Neuronal stem cell (in vitro differentiated cells): ENCODE results near the gene ATP11A.

Experiments
- DNase-seq: peaks from one replicate; pipeline ENCODE4 v3.0.0-alpha.2; 2013; ENCODE audit warnings: low spot score
- H2AFZ ChIP-seq: one replicate; pipeline ENCODE4 v1.6.1; 2013; ENCODE audit warnings: mild to moderate bottlenecking, low read length, inconsistent platforms
- H2AK5ac ChIP-seq: 2 replicates; pipeline ENCODE4 v1.6.1; 2013; ENCODE audit warnings: low read depth, mild to moderate bottlenecking, inconsistent platforms, low read length, moderate library complexity, mixed read lengths
- H2BK120ac ChIP-seq: 2 replicates; pipeline ENCODE4 v1.6.1; 2013; ENCODE audit warnings: low read depth, mild to moderate bottlenecking, inconsistent platforms, low read length, moderate library complexity, mixed read lengths
- H2BK12ac ChIP-seq: one replicate; pipeline ENCODE4 v1.6.1; 2013; ENCODE audit warnings: low read length, inconsistent platforms
- H2BK15ac ChIP-seq: 2 replicates; pipeline ENCODE4 v1.6.1; 2013; ENCODE audit warnings: mild to moderate bottlenecking, low read length, inconsistent platforms, mixed read lengths
- H2BK5ac ChIP-seq: one replicate; pipeline ENCODE4 v1.6.1; 2013; ENCODE audit warnings: inconsistent platforms, mild to moderate bottlenecking, low read length, moderate library complexity
- H3K14ac ChIP-seq: one replicate; pipeline ENCODE4 v1.6.1; 2013; ENCODE audit warnings: low read length, inconsistent platforms
- H3K18ac ChIP-seq: 2 replicates; pipeline ENCODE4 v1.6.1; 2013; ENCODE audit warnings: low read length, inconsistent platforms
- H3K23ac ChIP-seq: 2 replicates; pipeline ENCODE4 v1.6.1; 2013; ENCODE audit warnings: low read depth, mild to moderate bottlenecking, mixed read lengths, low read length, inconsistent platforms; ENCODE audit not compliant: poor library complexity
- H3K27ac ChIP-seq: replicated peaks from 3 replicates; pipeline ENCODE4 v1.5.1; 2013; ENCODE audit warnings: low read length, inconsistent platforms
- H3K27me3 ChIP-seq, 3 experiments: 2 replicates each; pipeline ENCODE4 v1.6.1; 2013; ENCODE audit warnings: low read length in 3 of 3, mild to moderate bottlenecking in 2 of 3, inconsistent platforms in 1 of 3, low read depth in 1 of 3, mixed read lengths in 1 of 3, moderate library complexity in 1 of 3; ENCODE audit not compliant: control insufficient read depth in 3 of 3, insufficient read depth in 3 of 3
- H3K36me3 ChIP-seq, 2 donors: replicated peaks in 1 of 2; 2 replicates each; pipeline ENCODE4 v1.6.1; 2013; ENCODE audit warnings: low read length in 2 of 2; ENCODE audit not compliant: control insufficient read depth in 2 of 2, insufficient read depth in 2 of 2
- H3K4ac ChIP-seq: 2 replicates; pipeline ENCODE4 v1.6.1; 2013; ENCODE audit warnings: inconsistent platforms, mild to moderate bottlenecking, low read length, moderate library complexity
- H3K4me1 ChIP-seq, 2 donors: 1 replicate in 1 of 2; 2 replicates in 1 of 2; pipeline ENCODE4 v1.6.1; 2013; ENCODE audit warnings: low read length in 2 of 2, low read depth in 1 of 2; ENCODE audit not compliant: control insufficient read depth in 2 of 2, insufficient read depth in 1 of 2
- H3K4me2 ChIP-seq: one replicate; pipeline ENCODE4 v1.6.1; 2013; ENCODE audit warnings: mild to moderate bottlenecking, low read length, inconsistent platforms; ENCODE audit not compliant: insufficient read depth, poor library complexity, severe bottlenecking
- H3K4me3 ChIP-seq, 2 donors: 2 replicates each; pipeline ENCODE4 v1.5.1; 2013; ENCODE audit warnings: low read length in 2 of 2, mild to moderate bottlenecking in 2 of 2, inconsistent platforms in 1 of 2, moderate library complexity in 1 of 2
- H3K79me1 ChIP-seq: one replicate; pipeline ENCODE4 v1.6.1; 2013; ENCODE audit warnings: low read depth, mild to moderate bottlenecking, inconsistent platforms, low read length, moderate library complexity
- H3K9ac ChIP-seq: one replicate; pipeline ENCODE4 v1.6.1; 2013; ENCODE audit warnings: mild to moderate bottlenecking, low read depth, low read length, inconsistent platforms; ENCODE audit not compliant: poor library complexity
- H3K9me3 ChIP-seq, 2 donors: replicated peaks in 1 of 2; 2 replicates each; pipeline versions ENCODE3 to v1.6.1; 2013; ENCODE audit warnings: low read length in 2 of 2, mild to moderate bottlenecking in 2 of 2, inconsistent platforms in 1 of 2, low read depth in 1 of 2, mixed read lengths in 1 of 2, moderate library complexity in 1 of 2; ENCODE audit not compliant: control insufficient read depth in 2 of 2, insufficient read depth in 1 of 2
- H4K8ac ChIP-seq: one replicate; pipeline ENCODE4 v1.6.1; 2013; ENCODE audit warnings: low read depth, mild to moderate bottlenecking, inconsistent platforms, low read length, moderate library complexity
- H4K91ac ChIP-seq: one replicate; pipeline ENCODE4 v1.6.1; 2013; ENCODE audit warnings: low read length, low read depth, mild to moderate bottlenecking, inconsistent platforms; ENCODE audit not compliant: poor library complexity
- WGBS, 2 donors: extraction: QIAGEN DNeasy Blood & Tissue Kit; methylation state at CpG; one replicate each; pipeline ENCODE4 v1.1.7; 2013; ENCODE audit warnings: missing lambda C conversion rate in 2 of 2, mixed read lengths in 1 of 2; ENCODE audit not compliant: insufficient read length in 2 of 2, insufficient replicate concordance in 1 of 2; ENCODE audit errors: extremely low coverage in 2 of 2; 5-methylcytosine and 5-hydroxymethylcytosine counted together

ATP11A gene

GRCh38 chr13:112877976-112878955 is 188.4 kb downstream of the ATP11A start:
- H3K23ac ChIP-seq = no peak overlapping the region

GRCh38 chr13:112879283-112879833 is 189.5 kb downstream of the ATP11A start:
- no peaks in the 10 kb centered on the region for H3K9me3 ChIP-seq
- no peak overlapping the region for H3K18ac ChIP-seq
- H2AK5ac ChIP-seq = no peak overlapping the region
- no peak overlapping the region for H2BK12ac ChIP-seq
- no peak for DNase-seq
- H3K27me3 ChIP-seq = no peaks in the 10 kb centered on the region
- H2BK15ac ChIP-seq = no peak overlapping the region
- no peak overlapping the region for H4K91ac ChIP-seq
- peaks cover 1 to 3% of the 10 kb centered on the region in 2 donors for H3K4me1 ChIP-seq
- WGBS, 2 donors = no CpG with 5 or more reads among the region's 20 CpGs
- H3K4me2 ChIP-seq = no peak overlapping the region
- peaks cover 19 to 44% of the 10 kb centered on the region in 2 donors for H3K36me3 ChIP-seq
- no peak overlapping the region for H2AFZ ChIP-seq
- H2BK120ac ChIP-seq = no peak overlapping the region
- no peak overlapping the region for H3K14ac ChIP-seq
- H3K4me3 ChIP-seq = no peak overlapping the region
- no peak overlapping the region for H2BK5ac ChIP-seq
- H3K9ac ChIP-seq = no peak overlapping the region
- H3K27ac ChIP-seq = no peak overlapping the region
- no peak overlapping the region for H4K8ac ChIP-seq
- H3K23ac ChIP-seq = no peak overlapping the region
- no peak overlapping the region for H3K4ac ChIP-seq
- H3K79me1 ChIP-seq = peaks cover 6% of the 10 kb centered on the region

More at GRCh38 chr13:112877976-112878955, 188.4 kb downstream of the ATP11A start:
- H3K4ac ChIP-seq = no peak overlapping the region
- H3K4me2 ChIP-seq = no peak overlapping the region
- no peak overlapping the region for H3K18ac ChIP-seq
- peaks cover 19 to 44% of the 10 kb centered on the region in 2 donors for H3K36me3 ChIP-seq
- no peak overlapping the region for H4K8ac ChIP-seq
- no peak overlapping the region for H3K14ac ChIP-seq
- H4K91ac ChIP-seq = no peak overlapping the region
- H3K9ac ChIP-seq = peak overlapping the region; percentile 2
- H3K27ac ChIP-seq = no peak overlapping the region
- no peaks in the 10 kb centered on the region for H3K27me3 ChIP-seq
- no peaks in the 10 kb centered on the region for H3K9me3 ChIP-seq
- H2AK5ac ChIP-seq = no peak overlapping the region
- no peak overlapping the region for H2BK5ac ChIP-seq
- H3K4me3 ChIP-seq = no peak overlapping the region
- H2BK120ac ChIP-seq = no peak overlapping the region
- H2BK12ac ChIP-seq = no peak overlapping the region
- no peak overlapping the region for H2AFZ ChIP-seq
- no peak for DNase-seq
- H3K4me1 ChIP-seq = peaks cover 6 to 8% of the 10 kb centered on the region in 2 donors
- peaks cover 6% of the 10 kb centered on the region for H3K79me1 ChIP-seq
- no CpG with 5 or more reads among the region's 28 CpGs for WGBS, 2 donors
- no peak overlapping the region for H2BK15ac ChIP-seq

- Histone ChIP-seq H3K36me3 (peaks cover 19 to 46% of the 10 kb centered on the region in 2 donors), H4K91ac (no peak overlapping the region), H3K4me3 (no peak overlapping the region), H2BK15ac (no peak overlapping the region), H3K79me1 (peaks cover 2% of the 10 kb centered on the region), H3K9ac (no peak overlapping the region), H2BK12ac (no peak overlapping the region), H3K27ac (no peak overlapping the region), H2AK5ac (no peak overlapping the region), H3K4ac (no peak overlapping the region), H3K23ac (no peak overlapping the region), H3K14ac (no peak overlapping the region), H3K4me1 (peaks cover 0 to 4% of the 10 kb centered on the region in 2 donors), H2BK5ac (no peak overlapping the region), H2AFZ (no peak overlapping the region), H3K4me2 (no peak overlapping the region), H3K27me3 (no peaks in the 10 kb centered on the region), H4K8ac (no peak overlapping the region), H2BK120ac (no peak overlapping the region), H3K18ac (no peak overlapping the region), H3K9me3 (peaks cover 0 to under 1% of the 10 kb centered on the region in 2 donors)
- no peak for DNase-seq
- WGBS, 2 donors = no CpG with 5 or more reads among the region's 22 CpGs
Observed at GRCh38 chr13:112880221-112880641, 190.4 kb downstream of the ATP11A start.

GRCh38 chr13:112880976-112881540 is 191.2 kb downstream of the ATP11A start:
- Histone ChIP-seq H2BK5ac (peak overlapping the region; percentile 41), H3K27me3 (no peaks in the 10 kb centered on the region), H2BK120ac (no peak overlapping the region), H3K9me3 (peaks cover 0 to 3% of the 10 kb centered on the region in 2 donors), H3K23ac (no peak overlapping the region), H3K4me2 (no peak overlapping the region), H4K8ac (no peak overlapping the region), H3K4me1 (peaks cover 0 to 10% of the 10 kb centered on the region in 2 donors), H2AFZ (no peak overlapping the region), H3K36me3 (peaks cover 19 to 42% of the 10 kb centered on the region in 2 donors), H3K14ac (no peak overlapping the region), H3K4ac (no peak overlapping the region), H3K9ac (no peak overlapping the region), H3K79me1 (peaks cover 2% of the 10 kb centered on the region), H3K27ac (no peak overlapping the region), H2BK15ac (no peak overlapping the region), H2BK12ac (no peak overlapping the region), H3K4me3 (no peak overlapping the region), H2AK5ac (no peak overlapping the region), H3K18ac (peak overlapping the region; percentile 39), H4K91ac (no peak overlapping the region)
- WGBS, 2 donors = no CpG with 5 or more reads among the region's 21 CpGs
- no peak for DNase-seq
